Left ventricle myocardium superior (tissue), 1 donor: ENCODE data around the gene PCDHB13. TPM values are rescaled to one million over a fixed set of nuclear protein-coding genes. Genes with fewer than 3 reads are reported as not detected.
A peak's percentile ranks its signal among the peaks of the same experiment; 100 is the strongest.
"Not testable (repeated sequence)": the region's sequence is repeated elsewhere in the genome, so short reads cannot be mapped to it uniquely, and the experiment has no call there.

ENCODE experiments used
- ATAC-seq: fragments of 200-7000 bp; cut with Tn5 transposase; one replicate; pipeline ENCODE4 v1.9.1; 2020; ENCODE audit warnings: mild to moderate bottlenecking, moderate library complexity
- DNase-seq: peaks from one replicate; pipeline ENCODE4 v3.0.0-alpha.2; 2020
- intact Hi-C: fragments of 100-400 bp; cut with micrococcal nuclease; formaldehyde crosslinking; loops from one replicate; pipeline ENCODE4 v1.11.0; 2022
- total RNA-seq: library from RNA; stranded (reverse); fragmentation: NEBNext Ultra II Directional; extraction: Animal tissue kit (Norgen Biotek cat#: 25700); gene quantifications from one replicate; pipeline ENCODE4 v1.2.1, GENCODE V29; 2021
- donor health status: DM: no; HTN: yes; CAD: no; lungs with severe emphysema.

Gene PCDHB13
- total RNA-seq, 1 donor from 2014 or later = 1.7 TPM

DNA sequence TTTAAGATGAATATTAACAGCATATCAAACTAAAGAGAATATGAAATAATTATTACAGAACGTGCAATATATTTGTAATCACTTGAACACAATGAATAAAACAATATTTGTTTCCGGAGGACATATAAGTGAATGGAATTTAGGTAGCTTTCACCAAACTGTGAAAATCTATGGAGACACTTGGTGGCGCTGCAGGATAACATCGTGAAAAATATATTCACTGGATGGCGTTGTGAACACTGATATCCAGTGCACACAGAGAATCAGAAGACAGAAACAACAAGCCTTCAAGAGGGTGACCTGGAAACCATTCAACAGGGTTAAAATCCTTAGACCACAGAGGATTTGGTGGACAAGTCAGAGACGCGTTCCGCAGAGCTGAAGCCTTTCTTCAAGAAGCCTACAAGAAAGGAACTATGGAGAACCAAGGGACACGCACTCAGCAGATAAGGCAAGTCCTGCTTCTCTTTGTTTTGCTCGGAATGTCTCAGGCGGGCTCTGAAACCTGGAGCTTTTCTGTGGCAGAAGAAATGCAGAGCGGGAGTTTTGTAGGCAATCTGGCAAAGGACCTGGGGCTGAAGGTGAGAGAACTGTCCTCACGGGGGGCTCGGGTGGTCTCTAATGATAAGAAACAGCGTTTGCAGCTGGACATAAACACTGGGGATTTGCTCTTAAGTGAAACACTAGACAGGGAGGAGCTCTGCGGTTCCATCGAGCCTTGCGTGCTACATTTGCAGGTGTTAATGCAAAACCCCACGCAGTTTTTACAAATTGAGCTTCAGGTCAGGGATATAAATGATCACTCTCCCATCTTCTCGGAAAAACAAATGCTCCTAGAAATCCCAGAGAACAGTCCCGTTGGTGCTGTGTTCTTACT is 14.1 kb upstream of the PCDHB13 start, which contains the start of gene PCDHB11:
Gene PCDHB11 (plus strand): TSS at position 269 of the 877 bp plus-strand sequence. CDS start 148 bp downstream, at position 417.
- intact Hi-C loops = no loop called here
- no peak for ATAC-seq
- DNase-seq = no peak

DNA sequence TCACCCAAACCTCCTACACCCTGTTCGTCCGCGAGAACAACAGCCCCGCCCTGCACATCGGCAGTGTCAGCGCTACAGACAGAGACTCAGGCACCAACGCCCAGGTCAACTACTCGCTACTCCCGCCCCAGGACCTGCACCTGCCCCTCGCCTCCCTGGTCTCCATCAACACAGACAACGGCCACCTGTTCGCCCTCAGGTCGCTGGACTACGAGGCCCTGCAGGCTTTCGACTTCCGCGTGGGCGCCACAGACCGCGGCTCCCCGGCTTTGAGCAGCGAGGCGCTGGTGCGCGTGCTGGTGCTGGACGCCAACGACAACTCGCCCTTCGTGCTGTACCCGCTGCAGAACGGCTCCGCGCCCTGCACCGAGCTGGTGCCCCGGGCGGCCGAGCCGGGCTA is 12.6 kb upstream of the PCDHB13 start:
- ATAC-seq, DNase-seq, intact Hi-C loops: not testable (repeated sequence)

DNA sequence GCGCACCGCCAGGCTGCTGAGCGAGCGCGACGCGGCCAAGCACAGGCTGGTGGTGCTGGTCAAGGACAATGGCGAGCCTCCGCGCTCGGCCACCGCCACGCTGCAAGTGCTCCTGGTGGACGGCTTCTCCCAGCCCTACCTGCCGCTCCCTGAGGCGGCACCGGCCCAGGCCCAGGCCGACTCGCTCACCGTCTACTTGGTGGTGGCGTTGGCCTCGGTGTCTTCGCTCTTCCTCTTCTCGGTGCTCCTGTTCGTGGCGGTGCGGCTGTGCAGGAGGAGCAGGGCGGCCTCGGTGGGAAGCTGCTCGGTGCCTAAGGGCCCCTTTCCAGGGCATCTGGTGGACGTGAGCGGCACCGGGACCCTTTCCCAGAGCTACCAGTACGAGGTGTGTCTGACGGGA is 12.1 kb upstream of the PCDHB13 start:
- DNase-seq, intact Hi-C loops, ATAC-seq: not testable (repeated sequence)

DNA sequence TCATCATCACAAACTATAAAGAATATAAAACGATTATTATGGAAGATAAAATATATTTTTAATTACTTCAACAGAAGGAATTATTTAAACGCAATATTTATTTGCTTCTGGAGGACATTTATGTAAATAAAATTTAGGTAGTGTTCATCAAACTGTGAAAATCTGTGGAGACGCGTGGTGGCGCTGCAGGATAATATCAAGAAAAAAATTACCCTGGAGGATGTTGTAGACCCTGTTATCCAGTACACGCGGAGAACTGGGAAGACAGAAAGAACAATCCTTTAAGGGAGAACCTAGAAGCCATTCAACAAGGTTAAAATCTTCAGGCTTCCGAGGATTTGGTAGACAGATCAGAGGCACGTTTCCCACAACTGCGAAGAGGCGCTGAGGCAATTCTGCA is 5.2 kb upstream of the PCDHB13 start, which contains the start of gene PCDHB12:
Gene PCDHB12 (plus strand): TSS at position 242 of the 400 bp plus-strand sequence. CDS start 189 bp downstream, outside the sequence.
- ATAC-seq = no peak
- intact Hi-C loops = no loop called here

DNA sequence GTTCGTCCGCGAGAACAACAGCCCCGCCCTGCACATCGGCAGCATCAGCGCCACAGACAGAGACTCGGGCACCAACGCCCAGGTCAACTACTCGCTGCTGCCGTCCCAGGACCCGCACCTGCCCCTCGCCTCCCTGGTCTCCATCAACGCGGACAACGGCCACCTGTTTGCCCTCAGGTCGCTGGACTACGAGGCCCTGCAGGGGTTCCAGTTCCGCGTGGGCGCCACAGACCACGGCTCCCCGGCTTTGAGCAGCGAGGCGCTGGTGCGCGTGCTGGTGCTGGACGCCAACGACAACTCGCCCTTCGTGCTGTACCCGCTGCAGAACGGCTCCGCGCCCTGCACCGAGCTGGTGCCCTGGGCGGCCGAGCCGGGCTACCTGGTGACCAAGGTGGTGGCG is 3.4 kb upstream of the PCDHB13 start:
- DNase-seq, intact Hi-C loops, ATAC-seq: not testable (repeated sequence)

More for the DNA sequence above, 5.2 kb upstream of the PCDHB13 start, which contains the start of gene PCDHB12:
- DNase-seq = peak; percentile 35

DNA sequence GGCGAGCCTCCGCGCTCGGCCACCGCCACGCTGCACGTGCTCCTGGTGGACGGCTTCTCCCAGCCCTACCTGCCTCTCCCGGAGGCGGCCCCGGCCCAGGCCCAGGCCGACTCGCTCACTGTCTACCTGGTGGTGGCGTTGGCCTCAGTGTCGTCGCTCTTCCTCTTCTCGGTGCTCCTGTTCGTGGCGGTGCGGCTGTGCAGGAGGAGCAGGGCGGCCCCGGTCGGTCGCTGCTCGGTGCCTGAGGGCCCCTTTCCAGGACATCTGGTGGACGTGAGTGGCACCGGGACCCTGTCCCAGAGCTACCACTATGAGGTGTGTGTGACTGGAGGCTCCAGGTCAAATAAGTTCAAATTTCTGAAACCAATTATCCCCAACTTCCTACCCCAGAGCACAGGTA is 2.9 kb upstream of the PCDHB13 start:
- intact Hi-C loops, DNase-seq: not testable (repeated sequence)

DNA sequence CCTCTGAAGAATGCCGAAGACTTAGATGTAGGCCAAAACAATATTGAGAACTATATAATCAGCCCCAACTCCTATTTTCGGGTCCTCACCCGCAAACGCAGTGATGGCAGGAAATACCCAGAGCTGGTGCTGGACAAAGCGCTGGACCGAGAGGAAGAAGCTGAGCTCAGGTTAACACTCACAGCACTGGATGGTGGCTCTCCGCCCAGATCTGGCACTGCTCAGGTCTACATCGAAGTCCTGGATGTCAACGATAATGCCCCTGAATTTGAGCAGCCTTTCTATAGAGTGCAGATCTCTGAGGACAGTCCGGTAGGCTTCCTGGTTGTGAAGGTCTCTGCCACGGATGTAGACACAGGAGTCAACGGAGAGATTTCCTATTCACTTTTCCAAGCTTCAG is 864 bp downstream of the PCDHB13 start:
- DNase-seq, ATAC-seq, intact Hi-C loops: not testable (repeated sequence)

More for the DNA sequence above, 2.9 kb upstream of the PCDHB13 start:
- ATAC-seq = not testable (repeated sequence)

DNA sequence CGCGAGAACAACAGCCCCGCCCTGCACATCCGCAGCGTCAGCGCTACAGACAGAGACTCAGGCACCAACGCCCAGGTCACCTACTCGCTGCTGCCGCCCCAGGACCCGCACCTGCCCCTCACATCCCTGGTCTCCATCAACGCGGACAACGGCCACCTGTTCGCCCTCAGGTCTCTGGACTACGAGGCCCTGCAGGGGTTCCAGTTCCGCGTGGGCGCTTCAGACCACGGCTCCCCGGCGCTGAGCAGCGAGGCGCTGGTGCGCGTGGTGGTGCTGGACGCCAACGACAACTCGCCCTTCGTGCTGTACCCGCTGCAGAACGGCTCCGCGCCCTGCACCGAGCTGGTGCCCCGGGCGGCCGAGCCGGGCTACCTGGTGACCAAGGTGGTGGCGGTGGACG is 1.8 kb downstream of the PCDHB13 start:
- ATAC-seq, DNase-seq, intact Hi-C loops: not testable (repeated sequence)

DNA sequence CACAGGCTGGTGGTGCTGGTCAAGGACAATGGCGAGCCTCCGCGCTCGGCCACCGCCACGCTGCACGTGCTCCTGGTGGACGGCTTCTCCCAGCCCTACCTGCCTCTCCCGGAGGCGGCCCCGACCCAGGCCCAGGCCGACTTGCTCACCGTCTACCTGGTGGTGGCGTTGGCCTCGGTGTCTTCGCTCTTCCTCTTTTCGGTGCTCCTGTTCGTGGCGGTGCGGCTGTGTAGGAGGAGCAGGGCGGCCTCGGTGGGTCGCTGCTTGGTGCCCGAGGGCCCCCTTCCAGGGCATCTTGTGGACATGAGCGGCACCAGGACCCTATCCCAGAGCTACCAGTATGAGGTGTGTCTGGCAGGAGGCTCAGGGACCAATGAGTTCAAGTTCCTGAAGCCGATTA is 2.3 kb downstream of the PCDHB13 start:
- DNase-seq, intact Hi-C loops, ATAC-seq: not testable (repeated sequence)

DNA sequence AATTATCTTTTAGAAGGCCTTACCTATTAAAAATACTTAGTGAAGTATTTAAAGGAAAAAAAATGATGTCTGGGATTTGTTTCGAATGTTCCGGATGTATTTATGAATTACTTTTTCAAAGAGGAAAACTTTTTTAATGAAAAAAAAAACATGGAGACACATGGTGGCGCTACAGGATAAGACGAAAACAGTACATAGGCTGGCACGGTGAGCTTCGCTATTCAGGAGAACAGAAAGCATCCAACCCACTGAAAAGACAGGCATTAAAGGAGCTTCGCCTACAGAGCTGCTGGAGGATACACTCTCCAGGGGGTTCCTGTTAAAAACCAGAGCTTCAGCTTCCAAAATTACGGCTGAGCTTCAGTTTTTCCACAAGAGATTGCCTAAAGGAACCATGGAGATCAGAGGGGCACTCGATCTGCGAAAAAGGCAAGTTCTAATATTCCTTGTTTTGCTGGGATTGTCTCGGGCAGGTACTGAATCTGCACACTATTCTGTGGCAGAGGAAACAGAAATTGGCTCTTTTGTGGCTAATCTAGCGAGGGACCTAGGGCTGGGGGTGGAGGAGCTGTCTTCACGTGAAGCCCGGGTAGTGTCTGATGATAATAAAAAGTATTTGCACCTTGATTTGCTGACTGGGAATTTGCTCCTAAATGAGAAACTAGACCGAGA is 9.5 kb downstream of the PCDHB13 start, which contains the start of gene PCDHB14:
Gene PCDHB14 (plus strand): TSS at position 232 of the 672 bp plus-strand sequence. CDS start 163 bp downstream, at position 395.
- ATAC-seq = no peak
- DNase-seq = no peak
- intact Hi-C loops = no loop called here

DNA sequence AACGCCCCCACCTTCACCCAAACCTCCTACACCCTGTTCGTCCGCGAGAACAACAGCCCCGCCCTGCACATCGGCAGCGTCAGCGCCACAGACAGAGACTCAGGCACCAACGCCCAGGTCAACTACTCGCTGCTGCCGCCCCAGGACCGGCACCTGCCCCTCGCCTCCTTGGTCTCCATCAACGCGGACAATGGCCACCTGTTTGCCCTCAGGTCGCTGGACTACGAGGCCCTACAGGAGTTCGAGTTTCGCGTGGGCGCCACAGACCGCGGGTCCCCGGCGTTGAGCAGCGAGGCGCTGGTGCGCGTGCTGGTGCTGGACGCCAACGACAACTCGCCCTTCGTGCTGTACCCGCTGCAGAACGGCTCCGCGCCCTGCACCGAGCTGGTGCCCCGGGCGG is 11.1 kb downstream of the PCDHB13 start:
- DNase-seq, intact Hi-C loops, ATAC-seq: not testable (repeated sequence)

DNA sequence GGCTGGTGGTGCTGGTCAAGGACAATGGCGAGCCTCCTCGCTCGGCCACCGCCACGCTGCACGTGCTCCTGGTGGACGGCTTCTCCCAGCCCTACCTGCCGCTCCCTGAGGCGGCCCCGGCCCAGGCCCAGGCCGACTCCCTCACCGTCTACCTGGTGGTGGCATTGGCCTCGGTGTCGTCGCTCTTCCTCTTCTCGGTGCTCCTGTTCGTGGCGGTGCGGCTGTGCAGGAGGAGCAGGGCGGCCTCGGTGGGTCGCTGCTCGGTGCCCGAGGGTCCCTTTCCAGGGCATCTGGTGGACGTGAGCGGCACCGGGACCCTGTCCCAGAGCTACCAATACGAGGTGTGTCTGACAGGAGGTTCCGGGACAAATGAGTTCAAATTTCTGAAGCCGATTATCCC is 11.7 kb downstream of the PCDHB13 start:
- DNase-seq, intact Hi-C loops, ATAC-seq: not testable (repeated sequence)

DNA sequence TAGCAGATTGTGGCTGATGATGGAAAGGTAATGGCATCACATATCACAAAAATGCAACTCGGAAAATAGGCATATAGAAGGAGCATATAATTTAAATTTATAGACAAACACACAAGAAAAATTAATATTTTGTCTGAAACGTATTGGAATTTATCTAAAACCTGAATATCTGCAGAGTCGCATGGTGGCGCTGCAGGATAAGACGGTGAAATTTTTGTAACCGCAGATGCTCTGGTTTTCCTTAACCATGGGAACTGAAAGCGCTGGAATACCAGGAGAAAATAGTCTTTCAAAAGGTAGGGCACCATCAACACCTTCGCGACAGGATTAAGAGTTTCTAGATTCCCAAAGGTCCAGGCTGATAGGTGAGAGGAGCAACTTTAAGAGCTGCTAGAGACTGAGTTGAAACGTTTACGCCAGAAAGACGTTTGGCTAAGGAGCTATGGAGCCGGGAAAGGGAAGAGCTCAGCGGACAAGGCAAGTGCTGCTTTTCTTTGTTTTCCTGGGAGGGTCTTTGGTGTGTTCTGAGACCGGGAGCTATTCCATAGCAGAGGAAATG is 20.5 kb downstream of the PCDHB13 start:
- intact Hi-C loops = no loop called here
- ATAC-seq (no peak), DNase-seq (no peak)

DNA sequence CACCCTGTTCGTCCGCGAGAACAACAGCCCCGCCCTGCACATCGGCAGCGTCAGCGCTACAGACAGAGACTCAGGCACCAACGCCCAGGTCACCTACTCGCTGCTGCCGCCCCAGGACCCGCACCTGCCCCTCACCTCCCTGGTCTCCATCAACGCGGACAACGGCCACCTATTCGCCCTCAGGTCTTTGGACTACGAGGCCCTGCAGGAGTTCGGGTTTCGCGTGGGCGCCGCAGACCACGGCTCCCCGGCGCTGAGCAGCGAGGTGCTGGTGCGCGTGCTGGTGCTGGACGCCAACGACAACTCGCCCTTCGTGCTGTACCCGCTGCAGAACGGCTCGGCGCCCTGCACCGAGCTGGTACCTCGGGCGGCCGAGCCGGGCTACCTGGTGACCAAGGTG is 22.2 kb downstream of the PCDHB13 start:
- ATAC-seq, DNase-seq, intact Hi-C loops: not testable (repeated sequence)

DNA sequence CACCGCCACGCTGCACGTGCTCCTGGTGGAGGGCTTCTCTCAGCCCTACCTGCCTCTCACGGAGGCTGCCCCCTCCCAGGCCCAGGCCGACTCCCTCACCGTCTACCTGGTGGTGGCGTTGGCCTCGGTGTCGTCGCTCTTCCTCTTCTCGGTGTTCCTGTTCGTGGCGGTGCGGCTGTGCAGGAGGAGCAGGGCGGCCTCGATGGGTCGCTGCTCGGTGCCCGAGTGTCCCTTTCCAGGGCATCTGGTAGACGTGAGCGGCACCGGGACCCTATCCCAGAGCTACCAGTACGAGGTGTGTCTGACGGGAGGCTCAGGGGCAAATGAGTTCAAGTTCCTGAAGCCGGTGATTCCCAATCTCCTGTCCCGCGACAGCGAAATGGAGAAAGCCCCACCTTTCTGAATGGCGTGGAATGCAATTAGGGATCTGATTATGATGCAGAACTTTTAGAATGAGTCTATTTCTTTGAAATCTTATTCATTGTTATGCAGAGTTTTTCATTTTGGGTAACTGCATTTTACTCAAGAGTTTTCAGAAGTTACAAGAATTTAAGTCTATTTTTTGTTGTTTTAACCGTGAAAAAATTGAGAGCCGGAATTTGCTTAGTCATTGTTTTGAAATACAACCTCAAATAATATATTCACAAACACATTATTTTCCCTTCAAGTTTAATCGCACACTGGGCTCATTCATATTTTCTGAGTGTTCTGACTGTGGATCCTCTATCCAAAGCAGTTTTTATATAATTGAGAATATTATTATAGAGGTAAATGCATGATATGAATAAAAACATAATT is 23.0 kb downstream of the PCDHB13 start:
- ATAC-seq = no peak
- no peak for DNase-seq
- intact Hi-C loops = no loop called here

DNA sequence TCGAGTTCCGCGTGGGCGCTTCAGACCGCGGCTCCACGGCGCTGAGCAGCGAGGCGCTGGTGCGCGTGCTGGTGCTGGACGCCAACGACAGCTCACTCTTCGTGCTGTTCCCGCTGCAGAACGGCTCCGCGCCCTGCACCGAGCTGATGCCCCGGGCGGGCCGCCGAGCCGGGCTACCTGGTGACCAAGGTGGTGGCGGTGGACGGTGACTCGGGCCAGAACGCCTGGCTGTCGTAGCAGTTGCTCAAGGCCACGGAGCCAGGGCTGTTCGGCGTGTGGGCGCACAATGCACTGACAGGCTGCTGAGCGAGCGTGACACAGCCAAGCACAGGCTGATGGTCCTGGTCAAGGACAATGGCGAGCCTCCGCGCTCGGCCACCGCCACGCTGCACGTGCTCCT is 27.8 kb downstream of the PCDHB13 start:
- ATAC-seq (no peak), DNase-seq (no peak)
- intact Hi-C loops = no loop called here

DNA sequence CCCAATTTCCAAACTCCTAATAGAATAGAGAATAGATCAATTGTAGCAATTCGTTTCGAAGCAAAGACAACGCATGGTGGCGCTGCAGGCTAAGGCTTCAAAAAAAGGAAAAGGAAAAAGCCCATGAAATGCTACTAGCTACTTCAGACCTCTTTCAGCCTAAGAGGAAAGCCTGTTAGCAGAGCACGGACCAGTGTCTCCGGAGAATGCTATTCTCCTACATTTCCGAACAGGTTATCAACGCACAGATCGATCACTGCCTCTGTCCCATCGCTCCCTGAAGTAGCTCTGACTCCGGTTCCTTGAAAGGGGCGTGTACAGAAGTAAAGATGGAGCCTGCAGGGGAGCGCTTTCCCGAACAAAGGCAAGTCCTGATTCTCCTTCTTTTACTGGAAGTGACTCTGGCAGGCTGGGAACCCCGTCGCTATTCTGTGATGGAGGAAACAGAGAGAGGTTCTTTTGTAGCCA is 31.6 kb downstream of the PCDHB13 start, which contains the start of gene PCDHB15:
Gene PCDHB15 (plus strand): TSS at position 146 of the 468 bp plus-strand sequence. CDS start 184 bp downstream, at position 330.
- ATAC-seq = no peak
- intact Hi-C loops = no loop called here
- DNase-seq = peak; percentile 42

DNA sequence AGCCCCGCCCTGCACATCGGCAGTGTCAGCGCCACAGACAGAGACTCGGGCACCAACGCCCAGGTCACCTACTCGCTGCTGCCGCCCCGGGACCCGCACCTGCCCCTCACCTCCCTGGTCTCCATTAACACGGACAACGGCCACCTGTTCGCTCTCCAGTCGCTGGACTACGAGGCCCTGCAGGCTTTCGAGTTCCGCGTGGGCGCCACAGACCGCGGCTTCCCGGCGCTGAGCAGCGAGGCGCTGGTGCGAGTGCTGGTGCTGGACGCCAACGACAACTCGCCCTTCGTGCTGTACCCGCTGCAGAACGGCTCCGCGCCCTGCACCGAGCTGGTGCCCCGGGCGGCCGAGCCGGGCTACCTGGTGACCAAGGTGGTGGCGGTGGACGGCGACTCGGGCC is 33.3 kb downstream of the PCDHB13 start:
- intact Hi-C loops, ATAC-seq, DNase-seq: not testable (repeated sequence)
